ENCODE results near the gene KIAA1328. TPM values are rescaled to one million over a fixed set of nuclear protein-coding genes. Genes with fewer than 3 reads are reported as not detected.

KIAA1328 gene
- polyA plus RNA-seq, 1 donor (not counting 4 experiments of a cell fraction or from before 2014, with no cell fraction given) = 5.5 TPM

- Histone ChIP-seq H3K4me2 (ENCODE audit: control insufficient read depth, extremely low read depth, insufficient read depth, low read depth, low read length) (no peak overlapping the region), H2AFZ (ENCODE audit: control insufficient read depth, low read length) (no peak overlapping the region), H3K9ac (ENCODE audit: control insufficient read depth, extremely low read depth, insufficient read depth, low read length) (no peak overlapping the region), H3K4me3 (ENCODE audit: control insufficient read depth in 2 of 3, extremely low read depth in 1 of 3, insufficient read depth in 2 of 3, low read depth in 1 of 3, low read length in 3 of 3) (no peak overlapping the region), H4K20me1 (ENCODE audit: control insufficient read depth, extremely low read depth, insufficient read depth, low read length) (no peaks in the 10 kb centered on the region), H3K79me2 (ENCODE audit: control insufficient read depth, insufficient read depth, low read length) (no peaks in the 10 kb centered on the region), H3K27ac (ENCODE audit: control insufficient read depth, insufficient read depth, low read length) (no peak overlapping the region), H3K9me1 (ENCODE audit: control insufficient read depth, extremely low read depth, insufficient read depth, low read length) (no peaks in the 10 kb centered on the region), H3K4me1 (ENCODE audit: control insufficient read depth, extremely low read depth, insufficient read depth, low read length) (peaks cover 8% of the 10 kb centered on the region), H3K36me3 (ENCODE audit: control insufficient read depth in 2 of 2, extremely low read depth in 1 of 2, insufficient read depth in 2 of 2, low read length in 2 of 2) (no peaks in the 10 kb centered on the region), H3K27me3 (ENCODE audit: control insufficient read depth, extremely low read depth, insufficient read depth, low read length) (no peaks in the 10 kb centered on the region), H3K9me3 (ENCODE audit: control insufficient read depth, low read depth, low read length) (no peaks in the 10 kb centered on the region)
- TF ChIP-seq EZH2 (IDR thresholded peaks at IDR 0.05; ENCODE audit: low read length) = no peak
- no peak for TF ChIP-seq CTCF (optimal IDR thresholded peaks at IDR 0.05 in 1 of 3, IDR thresholded peaks at IDR 0.05 in 1 of 3, conservative IDR thresholded peaks at IDR 0.05 in 1 of 3; ENCODE audit: extremely low read depth in 1 of 3, insufficient read depth in 2 of 3, low read length in 3 of 3)
- dilution Hi-C loops (cut with MboI; ENCODE audit: extremely low pct_ligation_motif_present, low sequenced_read_pairs) = no loop called here
- FAIRE-seq = no peak
- DNase-seq (ENCODE audit: low read depth, low spot score) = no peak
These were observed 19.7 kb downstream of the KIAA1328 start for GRCh38 chr18:36848609-36849008.

DNA sequence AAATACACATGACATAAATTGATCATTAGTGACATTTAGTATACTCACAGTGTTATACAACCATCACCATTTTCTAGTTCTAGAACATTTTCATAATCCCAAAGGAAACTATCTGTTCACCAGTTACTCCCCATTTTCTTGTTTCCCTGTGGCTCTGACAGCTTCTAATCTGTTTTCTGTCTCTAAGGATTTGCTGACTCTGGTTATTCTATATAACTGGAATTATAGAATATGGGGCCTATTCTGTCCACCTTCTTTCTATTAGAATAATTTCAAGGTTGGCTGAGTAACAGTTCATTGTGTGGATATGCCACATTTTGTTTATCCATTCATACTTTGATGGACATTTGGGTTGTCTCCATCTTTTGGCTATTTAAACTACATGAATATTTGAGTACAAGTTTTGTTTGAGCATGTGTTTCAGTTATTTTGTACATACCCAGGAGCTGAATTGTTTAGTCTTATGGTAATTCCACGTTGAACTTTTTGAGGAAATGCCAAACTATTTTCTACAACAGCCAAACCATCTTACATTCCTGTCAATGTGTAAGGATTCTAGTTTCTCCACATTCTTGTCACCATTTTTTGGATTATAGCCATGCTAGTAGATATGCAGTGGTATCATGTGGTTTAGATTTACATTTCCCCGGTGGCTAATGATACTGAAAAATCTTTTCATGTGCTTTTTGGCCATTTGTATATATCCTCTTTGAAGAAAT, 20.5 kb downstream of the KIAA1328 start:
- DNase-seq (ENCODE audit: low read depth, low spot score) (no peak), FAIRE-seq (no peak)
- Histone ChIP-seq H3K36me3 (ENCODE audit: control insufficient read depth in 2 of 2, extremely low read depth in 1 of 2, insufficient read depth in 2 of 2, low read length in 2 of 2) (no peaks in the 10 kb centered on the region), H3K27me3 (ENCODE audit: control insufficient read depth, extremely low read depth, insufficient read depth, low read length) (no peaks in the 10 kb centered on the region), H3K9ac (ENCODE audit: control insufficient read depth, extremely low read depth, insufficient read depth, low read length) (no peak overlapping the region), H3K4me3 (ENCODE audit: control insufficient read depth in 2 of 3, extremely low read depth in 1 of 3, insufficient read depth in 2 of 3, low read depth in 1 of 3, low read length in 3 of 3) (no peak overlapping the region), H3K4me2 (ENCODE audit: control insufficient read depth, extremely low read depth, insufficient read depth, low read depth, low read length) (no peak overlapping the region), H4K20me1 (ENCODE audit: control insufficient read depth, extremely low read depth, insufficient read depth, low read length) (no peaks in the 10 kb centered on the region), H3K27ac (ENCODE audit: control insufficient read depth, insufficient read depth, low read length) (no peak overlapping the region), H3K79me2 (ENCODE audit: control insufficient read depth, insufficient read depth, low read length) (no peaks in the 10 kb centered on the region), H3K4me1 (ENCODE audit: control insufficient read depth, extremely low read depth, insufficient read depth, low read length) (peaks cover 8% of the 10 kb centered on the region), H3K9me3 (ENCODE audit: control insufficient read depth, low read depth, low read length) (no peaks in the 10 kb centered on the region), H3K9me1 (ENCODE audit: control insufficient read depth, extremely low read depth, insufficient read depth, low read length) (no peaks in the 10 kb centered on the region), H2AFZ (ENCODE audit: control insufficient read depth, low read length) (no peak overlapping the region)
- TF ChIP-seq EZH2 (IDR thresholded peaks at IDR 0.05; ENCODE audit: low read length) (no peak), CTCF (optimal IDR thresholded peaks at IDR 0.05 in 1 of 3, IDR thresholded peaks at IDR 0.05 in 1 of 3, conservative IDR thresholded peaks at IDR 0.05 in 1 of 3; ENCODE audit: extremely low read depth in 1 of 3, insufficient read depth in 2 of 3, low read length in 3 of 3) (no peak)
- dilution Hi-C loops (cut with MboI; ENCODE audit: extremely low pct_ligation_motif_present, low sequenced_read_pairs) = no loop called here
